GM03348 (cell line): ENCODE measurements around the gene FZD7.

Experiments used
- DNase-seq: peaks from one replicate; pipeline ENCODE4 v3.0.0; 2012; ENCODE audit warnings: low spot score

Gene FZD7

DNA sequence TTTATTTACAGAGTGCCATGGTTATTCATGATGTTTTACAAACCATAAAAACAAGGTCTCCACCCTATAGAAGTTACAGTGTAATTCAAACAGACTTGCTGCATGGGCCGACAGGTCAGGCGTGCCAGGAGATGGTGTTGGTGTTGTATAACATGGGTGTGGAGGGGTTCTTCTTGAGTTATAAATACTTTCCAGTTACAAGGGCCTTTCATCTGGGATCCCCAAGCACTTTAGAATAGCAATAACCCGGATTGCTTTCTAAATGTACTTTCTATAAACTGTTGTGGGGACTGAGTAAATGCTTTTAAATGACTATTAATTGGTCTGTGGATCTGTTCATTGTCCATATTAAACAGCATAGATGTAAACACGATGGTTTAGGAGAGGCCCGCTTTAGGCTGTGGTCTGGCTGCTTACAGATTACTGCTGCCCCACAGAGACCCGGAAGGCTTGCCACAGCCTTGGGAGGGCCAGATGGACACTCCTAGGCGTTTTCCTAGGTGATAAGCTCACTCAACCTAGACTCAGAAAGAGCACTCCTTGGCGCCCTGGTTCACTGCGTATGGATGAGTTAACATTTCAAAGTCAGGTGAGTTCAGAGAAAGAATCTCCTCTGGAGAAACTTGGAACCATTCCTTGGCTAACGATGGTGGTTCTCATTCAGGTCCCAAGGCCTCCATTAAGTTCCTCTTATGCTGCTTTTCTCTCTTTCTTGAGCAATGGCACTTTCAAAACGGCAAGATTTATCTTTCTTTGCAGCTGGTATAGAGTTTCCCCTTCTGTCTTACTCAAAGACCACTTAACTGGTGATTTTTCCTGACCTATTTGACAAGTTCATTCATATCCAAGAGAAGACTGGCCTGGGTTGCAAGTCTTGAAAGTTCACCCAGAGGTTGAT lies 35.8 kb downstream of the FZD7 start:
- no peak for DNase-seq

DNA sequence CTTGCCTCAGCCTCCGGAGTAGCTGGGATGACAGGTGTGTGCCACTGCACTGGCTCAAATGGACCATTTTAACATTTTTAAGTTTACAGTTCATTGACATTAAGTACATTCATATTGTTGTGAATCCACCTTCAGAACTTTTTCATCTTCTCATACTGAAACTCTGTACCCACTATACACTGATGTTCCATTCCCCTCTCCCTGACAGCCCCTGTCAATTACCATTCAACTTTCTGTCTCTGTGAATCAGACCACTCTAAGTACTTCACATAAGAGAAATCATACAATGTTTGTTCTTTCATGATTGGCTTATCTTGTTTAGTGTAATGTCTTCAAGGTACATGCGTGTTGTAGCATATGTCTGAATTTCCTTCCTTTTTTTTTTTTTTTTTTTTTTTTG lies 37.5 kb downstream of the FZD7 start:
- no peak for DNase-seq

DNA sequence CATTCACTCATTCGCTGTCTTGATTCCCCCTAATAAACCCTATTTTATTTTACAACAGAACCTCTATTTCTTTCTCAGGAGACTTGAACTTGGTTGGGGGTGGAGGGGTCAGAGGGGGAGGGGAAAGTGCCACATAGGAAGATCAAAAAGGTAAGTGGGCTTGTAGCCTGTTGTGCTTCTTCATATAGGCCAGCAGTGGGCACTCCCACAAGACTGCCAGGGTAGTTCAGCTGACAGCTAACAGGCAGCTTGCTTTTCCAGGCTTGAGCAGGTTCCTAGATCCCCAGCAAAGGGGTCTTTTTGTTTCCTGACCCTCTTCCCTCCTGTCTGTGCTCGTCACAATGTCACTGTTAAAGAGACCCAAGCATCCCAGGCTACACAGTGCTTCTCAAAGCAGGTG lies 38.6 kb downstream of the FZD7 start:
- no peak for DNase-seq

DNA sequence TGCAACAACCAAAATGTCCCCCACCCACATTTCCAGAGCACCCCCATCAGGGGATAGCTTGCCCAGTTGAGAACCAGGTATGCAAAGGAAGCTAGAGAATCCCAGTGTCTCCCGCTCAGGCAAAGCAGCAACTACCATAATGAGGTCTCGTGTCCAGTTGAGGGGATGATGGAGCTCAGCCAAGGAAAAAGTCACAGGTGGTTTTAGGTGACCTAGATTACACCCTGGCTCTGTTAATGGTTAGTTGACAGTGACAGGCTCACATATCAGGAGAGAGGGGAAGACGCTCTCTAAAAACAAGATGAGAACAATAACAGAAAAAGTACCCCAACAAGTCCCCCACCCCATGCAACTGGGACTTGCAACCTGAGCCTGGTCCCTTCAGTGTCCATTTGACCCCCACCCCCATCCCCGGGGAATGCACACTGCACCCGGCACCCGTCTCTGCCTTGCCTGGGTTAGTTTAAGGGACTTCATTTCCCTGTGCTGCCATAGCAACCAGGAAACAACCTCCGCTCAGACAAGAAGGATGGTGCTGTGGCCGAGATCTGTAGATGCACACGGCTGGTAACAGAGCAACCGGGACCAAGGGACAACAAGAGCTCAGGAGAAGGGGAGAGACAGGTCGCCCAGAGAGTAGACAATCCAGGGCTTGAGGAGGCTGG lies 39.2 kb downstream of the FZD7 start, which contains the start of gene KIAA2012:
Gene KIAA2012 (plus strand): TSS at position 519 of the 665 bp plus-strand sequence. CDS start 373 bp downstream, outside the sequence.
- no peak for DNase-seq

DNA sequence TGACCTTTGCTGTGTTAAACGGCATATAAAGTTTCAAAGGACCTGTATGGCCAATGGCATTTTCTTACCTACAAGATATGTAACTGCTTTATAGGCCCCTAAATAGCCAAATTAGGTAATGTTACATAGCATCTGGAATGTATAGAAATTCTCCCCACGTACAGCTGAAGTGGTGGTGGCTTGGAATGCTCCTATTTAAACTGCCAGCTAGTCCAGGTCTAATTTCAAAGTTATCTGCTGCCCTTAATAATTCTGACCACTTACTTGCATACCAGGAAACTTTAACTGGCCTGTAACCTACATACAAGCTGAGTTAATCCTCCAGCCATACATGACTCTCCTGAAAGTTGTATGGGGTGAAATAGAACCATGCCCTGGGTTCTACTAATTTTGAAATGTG lies 40.7 kb downstream of the FZD7 start:
- no peak for DNase-seq

DNA sequence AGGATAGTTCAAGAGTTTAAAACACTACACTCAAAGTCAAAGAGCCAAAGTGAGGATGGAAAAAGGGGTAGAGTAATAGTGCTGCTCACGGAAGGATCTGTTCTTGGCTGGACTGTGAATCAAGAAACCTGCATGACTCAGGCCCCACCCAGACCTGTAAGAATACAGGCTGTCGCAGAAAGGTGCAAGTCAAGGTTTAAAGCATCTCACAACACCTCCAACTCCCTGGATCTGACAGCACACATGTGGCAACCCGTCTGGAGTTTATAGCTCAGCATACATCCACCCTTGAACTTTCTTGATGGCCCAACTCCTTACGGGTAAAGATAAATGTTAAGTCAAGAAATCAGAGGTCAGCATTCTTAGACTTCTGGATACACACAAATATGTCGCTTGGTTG lies 45.7 kb downstream of the FZD7 start:
- DNase-seq: no peak

DNA sequence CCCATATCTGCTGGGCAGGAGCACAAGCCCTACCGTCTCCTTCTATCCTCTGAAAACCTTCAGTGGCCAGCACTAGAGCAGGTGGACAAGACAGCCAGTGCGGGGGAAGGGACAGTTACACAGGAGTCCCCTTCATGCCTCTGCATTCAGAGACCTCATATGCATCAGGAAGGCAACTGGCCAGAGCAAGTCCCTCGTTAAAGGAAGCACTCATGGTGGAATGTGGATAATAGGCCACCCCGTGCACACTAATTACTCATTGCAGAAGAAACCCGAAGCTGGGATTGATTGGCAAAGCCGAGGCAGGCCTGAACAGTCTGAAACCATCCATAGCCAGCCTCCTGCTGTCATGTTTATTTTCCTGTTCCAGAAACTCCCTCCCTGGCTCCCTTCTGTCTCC lies 50.6 kb downstream of the FZD7 start:
- peak; percentile 22 for DNase-seq
